NK-92 (cell line): Measurements from ENCODE around the gene PPTC7.

Source experiments
- DNase-seq: peaks from one replicate; lab custom pipeline; 2025; ENCODE audit not compliant: unreplicated experiment; lab: John Stamatoyannopoulos, UW

The PPTC7 gene

DNA sequence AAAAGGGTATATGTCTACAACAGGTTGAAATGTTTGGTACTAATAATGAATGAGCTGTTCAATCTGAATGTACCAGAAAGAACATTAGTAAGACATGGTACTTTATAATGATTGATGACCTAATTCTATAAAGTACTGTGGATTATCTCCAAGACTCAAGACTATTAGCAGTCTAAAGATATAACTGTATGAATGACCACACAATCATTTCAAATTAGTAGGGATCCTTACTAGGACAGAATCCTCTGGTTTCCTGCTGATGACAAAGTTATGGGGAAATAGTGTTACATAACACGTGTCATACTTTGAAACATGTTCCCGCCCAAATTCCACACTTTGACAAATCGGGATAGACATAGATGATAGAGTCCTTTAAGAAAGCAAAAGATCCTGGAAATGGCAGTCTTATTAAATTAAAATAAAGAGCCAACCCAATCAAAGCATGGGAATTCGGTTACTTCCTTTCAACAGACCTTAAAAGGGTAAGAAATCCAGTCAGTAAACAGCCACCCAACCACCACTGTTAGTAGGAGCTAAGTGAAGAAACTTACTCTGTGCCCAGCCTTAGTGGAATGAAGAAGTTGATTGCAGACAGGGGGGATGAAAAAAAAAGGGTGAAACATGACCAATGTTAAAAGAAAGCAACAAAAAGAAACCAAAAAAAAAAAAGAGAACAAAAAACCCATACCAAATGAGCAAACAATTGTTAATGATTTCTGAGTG lies 84.0 kb downstream of the PPTC7 start:
- DNase-seq, result no peak
